ENCODE data around the gene DQX1. TPM values are rescaled to one million over a fixed set of nuclear protein-coding genes. Genes with fewer than 3 reads are reported as not detected.

DQX1 gene
- total and polyA plus RNA-seq, 9 of the 15 experiments (the other 6 are each of a cell fraction or from before 2014, with no cell fraction given): 0.04 to 0.38 (median 0.18) TPM; not detected in 1

GRCh38 chr2:74482801-74483674 lies 43.0 kb downstream of the DQX1 start, which contains the start of the genes CCDC142 and TTC31 (continued):
- TF ChIP-seq ELK1 (CRISPR knock-in tag; IDR thresholded peaks at IDR 0.05) (no peak), LCOR (CRISPR knock-in tag; IDR thresholded peaks at IDR 0.05) (0 out of 2 replicates have a peak, but pooled peaks have one; percentile 77), ZNF512 (tag; IDR thresholded peaks at IDR 0.05) (no peak), TAF7 (tag; IDR thresholded peaks at IDR 0.05) (peak; percentile 82), KAT7 (CRISPR knock-in tag; IDR thresholded peaks at IDR 0.05; ENCODE audit: borderline replicate concordance) (peak; percentile 41), HSF4 (CRISPR knock-in tag; IDR thresholded peaks at IDR 0.05; ENCODE audit: borderline replicate concordance) (no peak), NONO (IDR thresholded peaks at IDR 0.05; ENCODE audit: low read depth in 2 of 2, low read length in 1 of 2) (0 out of 4 replicates have a peak, but pooled peaks of 1 of the 2 experiments have one; percentile 17), MBD2 (IDR thresholded peaks at IDR 0.05; ENCODE audit: borderline replicate concordance, low read depth) (peak; percentile 93), ZNF699 (CRISPR knock-in tag; IDR thresholded peaks at IDR 0.05; ENCODE audit: insufficient replicate concordance) (no peak), ELF4 (CRISPR knock-in tag; IDR thresholded peaks at IDR 0.05) (no peak), OTX1 (CRISPR knock-in tag; IDR thresholded peaks at IDR 0.05) (no peak), E2F3 (CRISPR knock-in tag; IDR thresholded peaks at IDR 0.05) (no peak), SMAD3 (CRISPR knock-in tag; conservative IDR thresholded peaks at IDR 0.05) (no peak), ZNF174 (CRISPR knock-in tag; IDR thresholded peaks at IDR 0.05) (no peak), RBBP5 (IDR thresholded peaks at IDR 0.05; ENCODE audit: borderline replicate concordance, insufficient read depth, low read length, poor library complexity, severe bottlenecking) (peak; percentile 54), ZNF57 (CRISPR knock-in tag; IDR thresholded peaks at IDR 0.05) (no peak), MCM5 (IDR thresholded peaks at IDR 0.05; ENCODE audit: low read depth) (no peak), KDM2B (CRISPR knock-in tag; IDR thresholded peaks at IDR 0.05) (no peak), TGIF2 (CRISPR knock-in tag; IDR thresholded peaks at IDR 0.05) (0 out of 2 replicates have a peak, but pooled peaks have one; percentile 70), EZH2 (IDR thresholded peaks at IDR 0.05; ENCODE audit: borderline replicate concordance, low read depth, low read length) (no peak), NRF1 (conservative IDR thresholded peaks at IDR 0.05 in 1 of 2, IDR thresholded peaks at IDR 0.05 in 1 of 2) (0 out of 4 replicates have a peak, but pooled peaks of 1 of the 2 experiments have one; percentile 6)
- TF ChIP-seq, protein P1, sequence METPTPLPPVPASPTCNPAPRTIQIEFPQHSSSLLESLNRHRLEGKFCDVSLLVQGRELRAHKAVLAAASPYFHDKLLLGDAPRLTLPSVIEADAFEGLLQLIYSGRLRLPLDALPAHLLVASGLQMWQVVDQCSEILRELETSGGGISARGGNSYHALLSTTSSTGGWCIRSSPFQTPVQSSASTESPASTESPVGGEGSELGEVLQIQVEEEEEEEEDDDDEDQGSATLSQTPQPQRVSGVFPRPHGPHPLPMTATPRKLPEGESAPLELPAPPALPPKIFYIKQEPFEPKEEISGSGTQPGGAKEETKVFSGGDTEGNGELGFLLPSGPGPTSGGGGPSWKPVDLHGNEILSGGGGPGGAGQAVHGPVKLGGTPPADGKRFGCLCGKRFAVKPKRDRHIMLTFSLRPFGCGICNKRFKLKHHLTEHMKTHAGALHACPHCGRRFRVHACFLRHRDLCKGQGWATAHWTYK (CRISPR knock-in tag; IDR thresholded peaks at IDR 0.05): no peak
- TF ChIP-seq, protein P2, sequence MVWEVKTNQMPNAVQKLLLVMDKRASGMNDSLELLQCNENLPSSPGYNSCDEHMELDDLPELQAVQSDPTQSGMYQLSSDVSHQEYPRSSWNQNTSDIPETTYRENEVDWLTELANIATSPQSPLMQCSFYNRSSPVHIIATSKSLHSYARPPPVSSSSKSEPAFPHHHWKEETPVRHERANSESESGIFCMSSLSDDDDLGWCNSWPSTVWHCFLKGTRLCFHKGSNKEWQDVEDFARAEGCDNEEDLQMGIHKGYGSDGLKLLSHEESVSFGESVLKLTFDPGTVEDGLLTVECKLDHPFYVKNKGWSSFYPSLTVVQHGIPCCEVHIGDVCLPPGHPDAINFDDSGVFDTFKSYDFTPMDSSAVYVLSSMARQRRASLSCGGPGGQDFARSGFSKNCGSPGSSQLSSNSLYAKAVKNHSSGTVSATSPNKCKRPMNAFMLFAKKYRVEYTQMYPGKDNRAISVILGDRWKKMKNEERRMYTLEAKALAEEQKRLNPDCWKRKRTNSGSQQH (CRISPR knock-in tag; IDR thresholded peaks at IDR 0.05): no peak

All from K562 (cell line).